Stomach smooth muscle (tissue), 2 donors: ENCODE results near the gene TNS1.
A peak's percentile ranks its signal among the peaks of the same experiment; 100 is the strongest.

Experiments
- H3K27ac ChIP-seq: one replicate; pipeline ENCODE4 v1.7.0; 2013; ENCODE audit warnings: mild to moderate bottlenecking, low read length, inconsistent platforms
- H3K27me3 ChIP-seq, 2 donors: one replicate each; pipeline ENCODE4 v1.7.0; 2013; ENCODE audit warnings: low read length in 2 of 2; ENCODE audit not compliant: insufficient read depth in 2 of 2, control insufficient read depth in 1 of 2
- H3K36me3 ChIP-seq, 2 donors: one replicate each; pipeline ENCODE4 v1.7.0; 2013; ENCODE audit warnings: low read length in 2 of 2; ENCODE audit not compliant: control insufficient read depth in 2 of 2, insufficient read depth in 2 of 2
- H3K4me1 ChIP-seq: one replicate; pipeline ENCODE4 v1.7.0; 2013; ENCODE audit warnings: low read length; ENCODE audit not compliant: control insufficient read depth, insufficient read depth
- H3K4me3 ChIP-seq, 2 donors: one replicate each; pipeline ENCODE4 v1.7.0; 2013; ENCODE audit warnings: low read length in 2 of 2
- H3K9ac ChIP-seq, 2 donors: one replicate each; pipeline ENCODE4 v1.7.0; 2013; ENCODE audit warnings: low read length in 2 of 2, mild to moderate bottlenecking in 1 of 2
- H3K9me3 ChIP-seq, 2 donors: one replicate each; pipeline ENCODE4 v1.7.0; 2013; ENCODE audit warnings: low read length in 2 of 2; ENCODE audit not compliant: control insufficient read depth in 2 of 2
- donor health status: healthy.
- donor health status: Pancreatic carcinoma.

Gene TNS1

DNA sequence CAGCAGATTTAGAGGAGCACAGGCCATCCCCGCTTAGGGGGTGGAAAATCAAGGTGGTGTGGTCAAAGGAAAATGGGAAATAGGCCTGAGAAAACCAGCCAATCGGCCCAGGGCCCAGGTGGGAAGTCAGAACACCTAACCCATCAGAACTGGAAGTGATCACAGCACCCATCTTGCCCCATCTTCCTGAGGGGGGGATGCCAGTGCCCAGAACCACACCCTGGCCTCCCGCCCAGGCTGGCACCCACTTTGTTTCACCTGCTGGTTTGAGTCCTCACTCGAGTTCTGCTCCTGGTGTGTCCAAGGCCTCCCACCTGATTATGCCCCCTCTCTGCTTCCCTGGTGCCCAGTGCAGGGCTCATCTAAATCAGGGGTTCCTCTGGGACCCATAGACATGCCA lies 174.5 kb downstream of the TNS1 start:
- Histone ChIP-seq H3K27me3 (no peaks in the 10 kb centered on the region), H3K4me3 (no peak overlapping the region), H3K4me1 (peaks cover 74% of the 10 kb centered on the region), H3K9me3 (no peaks in the 10 kb centered on the region), H3K9ac (no peak overlapping the region), H3K36me3 (peaks cover 66 to 72% of the 10 kb centered on the region in 2 donors), H3K27ac (peak overlapping the region; percentile 74)

DNA sequence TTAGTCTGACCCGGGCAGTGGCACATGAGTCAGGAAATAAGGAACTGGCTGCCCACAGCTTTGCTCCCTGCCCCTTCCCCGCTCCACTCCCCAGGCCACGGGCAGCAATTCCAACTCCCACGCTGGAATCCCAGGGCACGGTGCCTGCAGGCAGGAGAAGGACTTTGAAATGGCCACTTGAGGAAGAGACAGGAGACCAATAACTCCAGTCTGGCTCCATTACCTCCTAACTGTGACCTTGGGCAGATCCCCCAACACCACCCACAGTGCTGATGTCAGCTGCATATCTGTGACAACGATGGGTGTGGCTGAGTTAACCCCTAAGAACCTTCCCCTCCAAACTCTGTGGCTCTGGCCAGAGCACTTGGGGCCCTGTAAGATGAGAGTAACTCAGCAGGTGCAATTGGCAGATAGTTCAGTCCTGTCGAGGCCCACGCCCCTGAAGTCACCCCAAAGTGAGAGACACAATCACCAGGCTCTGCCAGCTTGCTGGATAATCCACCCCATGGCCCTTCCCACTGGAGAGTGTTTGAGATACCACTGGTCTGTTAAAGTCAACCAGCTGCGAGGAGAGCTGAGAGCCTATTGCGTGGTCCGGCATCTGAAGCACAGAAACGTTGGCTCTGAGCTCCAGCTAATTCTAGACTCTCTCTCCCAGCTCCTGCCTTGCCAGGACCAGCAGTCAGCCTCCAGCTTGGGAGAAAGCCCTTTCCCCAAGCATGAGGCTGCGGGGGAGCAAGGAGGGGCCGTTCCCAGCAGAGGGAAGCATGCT lies 175.2 kb downstream of the TNS1 start:
- peaks cover 59 to 68% of the 10 kb centered on the region in 2 donors for H3K36me3 ChIP-seq
- peaks cover 75% of the 10 kb centered on the region for H3K4me1 ChIP-seq
- H3K4me3 ChIP-seq, result no peak overlapping the region
- H3K27ac ChIP-seq, result peak overlapping the region; percentile 74
- no peaks in the 10 kb centered on the region for H3K9me3 ChIP-seq
- no peaks in the 10 kb centered on the region for H3K27me3 ChIP-seq
- peak overlapping the region in 1 of 2 donors; percentile 47 for H3K9ac ChIP-seq

DNA sequence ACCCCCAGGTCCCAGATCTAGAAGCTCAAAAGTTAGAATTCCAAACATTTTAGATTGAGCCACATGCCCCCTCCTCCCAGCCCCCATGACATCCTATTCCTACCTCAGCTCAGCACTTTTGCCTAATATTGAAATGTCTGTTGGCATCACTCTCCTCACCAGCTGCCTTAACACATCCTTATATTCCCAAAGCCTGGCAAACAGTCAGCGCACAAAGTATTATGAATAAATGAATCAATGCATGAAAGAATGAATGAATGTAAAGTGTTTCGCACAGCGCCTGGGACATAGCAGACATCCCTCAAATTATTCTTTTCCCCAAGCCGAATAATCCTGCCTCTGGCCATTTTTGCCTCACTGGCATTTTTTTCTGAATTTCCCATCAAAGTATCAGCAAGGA lies 175.8 kb downstream of the TNS1 start:
- Histone ChIP-seq H3K9ac (peak overlapping the region in 1 of 2 donors; percentile 47), H3K4me1 (peaks cover 78% of the 10 kb centered on the region), H3K27me3 (no peaks in the 10 kb centered on the region), H3K4me3 (no peak overlapping the region), H3K36me3 (peaks cover 58 to 63% of the 10 kb centered on the region in 2 donors), H3K27ac (peak overlapping the region; percentile 74), H3K9me3 (no peaks in the 10 kb centered on the region)

DNA sequence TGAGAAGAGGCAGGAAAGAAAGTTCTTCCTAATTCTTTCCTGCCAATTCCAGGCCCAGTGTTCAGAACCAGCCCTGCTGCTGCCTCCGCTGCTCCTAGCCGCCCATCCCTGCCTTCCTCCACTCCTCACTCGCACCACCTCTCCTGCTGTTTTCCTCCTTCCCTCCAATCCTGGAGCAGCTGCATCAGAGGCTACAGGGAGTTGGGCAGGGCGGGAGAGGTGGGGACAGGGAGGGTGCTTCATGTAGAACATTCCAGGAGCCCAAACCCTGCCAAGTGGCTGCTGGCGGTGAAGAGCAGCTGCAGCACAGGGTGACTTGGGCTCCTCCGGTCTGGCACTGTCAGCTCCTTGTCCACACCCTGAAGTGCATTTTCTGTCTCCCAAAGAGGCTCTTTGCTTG lies 176.3 kb downstream of the TNS1 start:
- H3K36me3 ChIP-seq, result peaks cover 54 to 59% of the 10 kb centered on the region in 2 donors
- peak overlapping the region; percentile 74 for H3K27ac ChIP-seq
- H3K9ac ChIP-seq, result no peak overlapping the region
- no peaks in the 10 kb centered on the region for H3K9me3 ChIP-seq
- no peaks in the 10 kb centered on the region for H3K27me3 ChIP-seq
- no peak overlapping the region for H3K4me3 ChIP-seq
- H3K4me1 ChIP-seq, result peaks cover 79% of the 10 kb centered on the region

DNA sequence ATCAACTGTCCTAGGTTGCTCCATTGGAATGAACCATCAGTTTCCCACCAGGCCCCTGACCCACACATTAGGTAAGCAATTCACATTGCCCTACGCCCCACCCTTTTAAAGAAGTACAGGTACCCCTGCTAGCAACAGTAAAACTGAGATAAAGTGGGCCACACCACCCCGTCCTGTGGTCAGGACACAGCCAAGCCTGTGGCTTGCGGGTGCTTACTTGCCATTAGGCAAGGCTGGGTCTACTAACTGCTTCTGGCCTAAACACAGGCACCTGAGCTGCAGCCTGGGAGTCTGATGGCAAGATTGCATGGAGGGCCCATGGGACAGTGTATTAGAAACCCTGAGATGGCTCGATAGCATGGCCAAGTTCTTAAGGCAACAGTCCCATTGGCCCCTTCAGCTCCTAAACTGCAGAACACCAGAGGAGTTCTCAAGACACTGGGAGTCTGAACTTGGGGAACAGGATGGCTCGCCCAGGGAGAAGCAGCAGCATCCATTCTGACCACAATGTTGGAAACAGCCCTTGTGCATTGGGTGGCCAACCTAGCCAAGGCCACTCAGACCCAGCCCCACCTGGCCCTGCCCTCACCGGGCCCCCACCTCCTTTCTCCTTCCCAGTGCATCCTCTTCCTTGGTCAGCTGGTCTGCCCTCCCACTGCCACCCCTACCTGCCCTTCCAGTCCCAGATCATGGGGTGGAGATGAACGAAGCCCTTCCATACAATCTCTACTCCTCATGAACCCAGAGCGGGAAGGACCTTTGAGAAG lies 177.1 kb downstream of the TNS1 start:
- H3K9me3 ChIP-seq, result no peaks in the 10 kb centered on the region
- peak overlapping the region; percentile 74 for H3K27ac ChIP-seq
- H3K27me3 ChIP-seq, result no peaks in the 10 kb centered on the region
- peaks cover 83% of the 10 kb centered on the region for H3K4me1 ChIP-seq
- no peak overlapping the region for H3K9ac ChIP-seq
- H3K4me3 ChIP-seq, result no peak overlapping the region
- peaks cover 53 to 59% of the 10 kb centered on the region in 2 donors for H3K36me3 ChIP-seq

DNA sequence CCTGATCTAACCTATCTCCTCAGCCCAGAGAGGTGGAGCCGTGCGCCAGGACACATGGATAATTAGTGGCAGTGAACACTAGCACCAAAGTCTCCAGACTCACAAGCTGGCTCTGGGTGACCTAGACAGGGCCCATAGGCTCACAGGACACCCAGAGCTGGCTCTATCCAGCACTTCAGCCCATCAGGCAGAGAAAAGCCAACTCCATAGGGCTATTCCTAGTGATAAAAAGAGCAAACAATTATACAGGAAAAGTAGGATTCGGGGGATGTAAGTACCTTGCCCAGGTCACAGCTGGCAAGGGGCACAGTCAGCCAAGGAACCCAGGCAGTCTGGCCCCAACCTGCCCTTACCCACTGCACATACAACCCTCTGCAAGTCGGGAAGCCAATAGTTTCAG lies 178.6 kb downstream of the TNS1 start:
- Histone ChIP-seq H3K27me3 (no peaks in the 10 kb centered on the region), H3K9me3 (no peaks in the 10 kb centered on the region), H3K4me1 (peaks cover 83% of the 10 kb centered on the region), H3K9ac (peak overlapping the region in 1 of 2 donors; percentile 36), H3K27ac (peak overlapping the region; percentile 74), H3K36me3 (peaks cover 53 to 58% of the 10 kb centered on the region in 2 donors), H3K4me3 (no peak overlapping the region)

DNA sequence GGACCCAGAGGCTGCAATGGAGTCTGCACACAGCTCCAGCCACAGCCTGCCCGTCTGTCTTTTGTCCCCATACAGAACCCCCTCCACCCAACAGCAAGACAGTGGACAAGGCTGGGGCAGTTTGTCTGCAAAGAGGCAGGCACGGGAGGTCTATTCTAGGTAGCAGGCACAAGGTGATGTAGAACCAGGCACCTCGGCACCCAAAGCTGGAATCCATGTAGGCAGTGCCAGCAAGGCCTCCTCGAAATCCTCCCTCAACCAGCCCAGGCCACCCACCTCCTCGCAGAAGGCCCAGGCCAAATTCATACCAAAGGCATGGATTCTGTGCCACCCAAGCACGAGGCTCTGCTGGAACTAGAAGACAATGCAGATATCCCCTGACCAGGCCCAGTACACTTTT lies 179.2 kb downstream of the TNS1 start:
- Histone ChIP-seq H3K4me1 (peaks cover 79% of the 10 kb centered on the region), H3K27me3 (no peaks in the 10 kb centered on the region), H3K4me3 (no peak overlapping the region), H3K27ac (peak overlapping the region; percentile 69), H3K9ac (no peak overlapping the region), H3K36me3 (peaks cover 56 to 60% of the 10 kb centered on the region in 2 donors), H3K9me3 (no peaks in the 10 kb centered on the region)

DNA sequence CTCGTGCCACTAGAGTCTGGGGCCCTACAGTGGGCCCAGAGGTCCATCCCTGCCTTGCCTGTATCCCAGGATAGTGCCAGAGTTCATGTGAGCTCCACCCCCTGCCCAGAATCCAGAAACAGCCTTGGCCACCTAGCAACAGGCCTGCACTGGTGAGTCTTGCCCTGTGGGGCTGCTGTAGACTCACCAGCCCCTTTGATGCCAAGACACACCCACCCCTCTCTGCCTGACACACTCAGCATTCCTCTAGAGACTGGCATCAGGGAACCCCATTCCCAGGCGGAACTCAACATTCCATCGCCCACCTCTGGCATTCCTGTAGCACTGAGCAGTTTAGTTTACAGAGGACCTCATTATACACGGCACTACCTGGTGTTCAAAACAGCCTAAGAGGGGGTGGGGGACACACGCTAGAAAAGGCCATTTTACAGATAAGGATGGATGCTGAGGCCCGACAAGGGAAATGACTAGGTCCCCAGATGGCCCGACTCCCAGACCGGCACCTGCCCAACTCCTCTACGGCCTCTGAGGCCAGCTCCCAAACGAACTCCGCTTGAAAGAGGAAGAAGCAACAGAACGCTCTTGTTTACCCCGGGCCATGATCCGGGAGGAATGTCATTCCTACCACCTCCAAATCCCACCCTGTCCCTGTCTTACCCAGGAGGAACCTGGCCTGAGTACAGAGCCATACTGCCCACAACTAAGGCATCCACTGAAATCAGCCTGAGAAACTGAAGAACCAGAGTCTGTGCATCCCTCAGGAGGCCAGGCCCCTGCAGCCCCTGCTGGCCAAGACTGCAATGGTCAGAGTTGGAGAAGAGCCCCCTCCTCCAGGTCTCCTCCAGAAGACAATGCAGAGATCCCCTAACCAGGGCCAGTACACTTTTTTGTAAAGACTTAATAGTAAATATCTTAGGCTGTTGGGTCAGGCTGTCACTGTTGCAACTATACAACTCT lies 180.2 kb downstream of the TNS1 start:
- H3K9ac ChIP-seq, result no peak overlapping the region
- no peak overlapping the region for H3K4me3 ChIP-seq
- no peaks in the 10 kb centered on the region for H3K27me3 ChIP-seq
- H3K9me3 ChIP-seq, result no peaks in the 10 kb centered on the region
- H3K4me1 ChIP-seq, result peaks cover 75% of the 10 kb centered on the region
- H3K27ac ChIP-seq, result peak overlapping the region; percentile 69
- peaks cover 58 to 66% of the 10 kb centered on the region in 2 donors for H3K36me3 ChIP-seq

DNA sequence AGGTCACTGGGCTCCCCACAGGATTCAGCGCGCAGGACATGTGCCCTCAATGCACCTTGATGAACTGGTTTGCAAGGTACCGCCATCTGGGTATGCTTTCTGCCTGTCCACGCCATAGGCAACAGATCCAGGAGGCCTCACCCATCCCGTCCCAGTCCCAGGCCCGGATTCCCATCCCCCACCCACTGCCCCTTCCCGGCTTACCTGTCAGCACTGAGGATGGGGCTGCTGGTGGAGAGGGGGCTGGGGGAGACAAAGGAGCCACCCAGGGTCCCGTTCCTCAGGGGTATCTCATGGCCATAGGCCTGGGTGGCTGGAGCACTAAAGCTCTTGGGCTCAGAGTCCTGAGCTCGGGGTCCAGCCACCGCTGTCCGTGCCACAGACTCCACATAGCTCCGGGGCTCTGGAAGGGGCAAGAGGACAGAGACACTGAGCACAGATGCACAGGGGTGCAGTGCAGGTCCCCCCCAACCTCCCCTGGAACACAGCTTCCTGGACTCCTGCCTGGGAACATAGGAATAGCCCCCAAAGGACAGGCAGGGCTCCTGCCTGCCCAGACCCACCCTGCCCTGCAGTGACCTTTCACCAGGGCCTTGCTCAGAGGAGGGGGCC lies 181.2 kb downstream of the TNS1 start:
- Histone ChIP-seq H3K4me3 (no peak overlapping the region), H3K36me3 (peaks cover 68 to 75% of the 10 kb centered on the region in 2 donors), H3K27me3 (no peaks in the 10 kb centered on the region), H3K4me1 (peaks cover 75% of the 10 kb centered on the region), H3K9ac (no peak overlapping the region), H3K27ac (peak overlapping the region; percentile 69), H3K9me3 (no peaks in the 10 kb centered on the region)

DNA sequence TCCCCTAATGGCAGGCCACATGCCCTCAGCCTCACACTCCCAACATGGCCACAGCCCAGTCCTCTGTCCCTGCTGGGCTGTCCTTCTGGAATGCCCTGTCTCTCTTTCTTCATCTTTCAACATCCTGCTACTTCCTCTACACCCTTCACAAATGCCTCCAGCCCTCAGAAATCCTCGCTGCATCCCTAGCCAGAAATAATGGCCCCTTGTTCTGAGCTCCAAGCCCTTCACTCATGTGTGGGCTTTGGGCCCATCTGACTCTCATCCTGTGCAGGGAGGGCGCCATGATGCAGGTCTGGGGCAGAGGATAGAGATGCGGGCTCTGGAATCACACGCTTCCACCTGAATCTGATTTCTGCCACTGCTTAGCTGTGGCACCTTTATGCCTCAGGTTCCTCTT lies 181.9 kb downstream of the TNS1 start:
- H3K4me3 ChIP-seq, result no peak overlapping the region
- peak overlapping the region; percentile 18 for H3K27ac ChIP-seq
- peaks cover 75 to 76% of the 10 kb centered on the region in 2 donors for H3K36me3 ChIP-seq
- H3K27me3 ChIP-seq, result no peaks in the 10 kb centered on the region
- no peaks in the 10 kb centered on the region for H3K9me3 ChIP-seq
- H3K9ac ChIP-seq, result no peak overlapping the region
- H3K4me1 ChIP-seq, result peaks cover 76% of the 10 kb centered on the region
